Measurements from ENCODE around the gene RAPGEF1.

- TF ChIP-seq POLR2A (IDR thresholded peaks at IDR 0.05) (no peak), POLR2AphosphoS5 (IDR thresholded peaks at IDR 0.05) (no peak)
- TF ChIP-seq, protein P1, sequence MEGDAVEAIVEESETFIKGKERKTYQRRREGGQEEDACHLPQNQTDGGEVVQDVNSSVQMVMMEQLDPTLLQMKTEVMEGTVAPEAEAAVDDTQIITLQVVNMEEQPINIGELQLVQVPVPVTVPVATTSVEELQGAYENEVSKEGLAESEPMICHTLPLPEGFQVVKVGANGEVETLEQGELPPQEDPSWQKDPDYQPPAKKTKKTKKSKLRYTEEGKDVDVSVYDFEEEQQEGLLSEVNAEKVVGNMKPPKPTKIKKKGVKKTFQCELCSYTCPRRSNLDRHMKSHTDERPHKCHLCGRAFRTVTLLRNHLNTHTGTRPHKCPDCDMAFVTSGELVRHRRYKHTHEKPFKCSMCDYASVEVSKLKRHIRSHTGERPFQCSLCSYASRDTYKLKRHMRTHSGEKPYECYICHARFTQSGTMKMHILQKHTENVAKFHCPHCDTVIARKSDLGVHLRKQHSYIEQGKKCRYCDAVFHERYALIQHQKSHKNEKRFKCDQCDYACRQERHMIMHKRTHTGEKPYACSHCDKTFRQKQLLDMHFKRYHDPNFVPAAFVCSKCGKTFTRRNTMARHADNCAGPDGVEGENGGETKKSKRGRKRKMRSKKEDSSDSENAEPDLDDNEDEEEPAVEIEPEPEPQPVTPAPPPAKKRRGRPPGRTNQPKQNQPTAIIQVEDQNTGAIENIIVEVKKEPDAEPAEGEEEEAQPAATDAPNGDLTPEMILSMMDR (IDR thresholded peaks at IDR 0.05): no peak
These were observed 185.0 kb downstream of the RAPGEF1 start for GRCh38 chr9:131554843-131555351.

All from sigmoid colon (tissue), 4 donors.